ENCODE measurements around the gene BRMS1L. TPM values are rescaled to one million over a fixed set of nuclear protein-coding genes. Genes with fewer than 3 reads are reported as not detected.

BRMS1L gene
- total RNA-seq, 2 experiments from 2014 or later: 4.5 to 5.7 TPM

DNA sequence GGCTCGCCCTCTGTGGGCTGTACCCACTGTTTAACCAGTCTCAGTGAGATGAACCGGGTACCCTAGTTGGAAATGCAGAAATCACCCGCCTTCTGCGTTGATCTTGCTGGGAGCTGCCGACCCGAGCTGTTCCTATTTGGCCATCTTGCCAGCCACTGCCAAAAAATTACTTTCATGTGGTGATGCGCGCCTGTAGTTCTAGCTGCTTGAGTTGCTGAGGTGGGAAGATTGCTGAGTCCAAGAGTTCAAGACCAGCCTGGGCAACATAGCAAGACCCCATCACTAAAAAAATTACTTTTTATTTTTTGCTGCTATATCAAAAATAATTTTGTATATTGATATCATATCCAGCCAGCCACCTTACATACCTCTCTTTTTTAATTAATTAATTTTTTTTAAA is 18.4 kb downstream of the BRMS1L start:
- CTCF ChIA-PET (ENCODE audit: unreplicated experiment): no interaction called here
- intact Hi-C loops (cut with micrococcal nuclease; ENCODE audit: unreplicated experiment): no loop called here
- BruUV-seq (replicated peaks): no TSS peak
- TF ChIP-seq, protein P1, sequence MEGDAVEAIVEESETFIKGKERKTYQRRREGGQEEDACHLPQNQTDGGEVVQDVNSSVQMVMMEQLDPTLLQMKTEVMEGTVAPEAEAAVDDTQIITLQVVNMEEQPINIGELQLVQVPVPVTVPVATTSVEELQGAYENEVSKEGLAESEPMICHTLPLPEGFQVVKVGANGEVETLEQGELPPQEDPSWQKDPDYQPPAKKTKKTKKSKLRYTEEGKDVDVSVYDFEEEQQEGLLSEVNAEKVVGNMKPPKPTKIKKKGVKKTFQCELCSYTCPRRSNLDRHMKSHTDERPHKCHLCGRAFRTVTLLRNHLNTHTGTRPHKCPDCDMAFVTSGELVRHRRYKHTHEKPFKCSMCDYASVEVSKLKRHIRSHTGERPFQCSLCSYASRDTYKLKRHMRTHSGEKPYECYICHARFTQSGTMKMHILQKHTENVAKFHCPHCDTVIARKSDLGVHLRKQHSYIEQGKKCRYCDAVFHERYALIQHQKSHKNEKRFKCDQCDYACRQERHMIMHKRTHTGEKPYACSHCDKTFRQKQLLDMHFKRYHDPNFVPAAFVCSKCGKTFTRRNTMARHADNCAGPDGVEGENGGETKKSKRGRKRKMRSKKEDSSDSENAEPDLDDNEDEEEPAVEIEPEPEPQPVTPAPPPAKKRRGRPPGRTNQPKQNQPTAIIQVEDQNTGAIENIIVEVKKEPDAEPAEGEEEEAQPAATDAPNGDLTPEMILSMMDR (conservative IDR thresholded peaks at IDR 0.05; ENCODE audit: low read length): no peak
- TF ChIP-seq EZH2phosphoT487 (IDR thresholded peaks at IDR 0.05; ENCODE audit: borderline replicate concordance, low read depth, low read length): no peak
- no peak overlapping the region for H3K27ac ChIP-seq (ENCODE audit: low read depth, low read length, poor library complexity, severe bottlenecking)
- H3K79me2 ChIP-seq (ENCODE audit: insufficient read depth, low read depth, low read length): no peaks in the 10 kb centered on the region
- no peak for DNase-seq (ENCODE audit: low spot score)
- peaks cover 63% of the 10 kb centered on the region for H3K36me3 ChIP-seq (ENCODE audit: insufficient read depth, low read length)
- POLR2A ChIA-PET: no interaction called here
- H3K9me2 ChIP-seq (ENCODE audit: insufficient read depth, low read length): no peaks in the 10 kb centered on the region
- no peak overlapping the region for H2AFZ ChIP-seq (ENCODE audit: low read length)
- H3K9me3 ChIP-seq (ENCODE audit: low read length): no peaks in the 10 kb centered on the region
- no peaks in the 10 kb centered on the region for H4K20me1 ChIP-seq (ENCODE audit: insufficient read depth, low read length)
- peaks cover 18% of the 10 kb centered on the region for H3K4me1 ChIP-seq (ENCODE audit: insufficient read depth, low read length, poor library complexity, severe bottlenecking)
- no peak overlapping the region for H3K4me3 ChIP-seq (ENCODE audit: low read depth, low read length, poor library complexity, severe bottlenecking)
- H3K4me2 ChIP-seq (ENCODE audit: low read length): no peak overlapping the region

DNA sequence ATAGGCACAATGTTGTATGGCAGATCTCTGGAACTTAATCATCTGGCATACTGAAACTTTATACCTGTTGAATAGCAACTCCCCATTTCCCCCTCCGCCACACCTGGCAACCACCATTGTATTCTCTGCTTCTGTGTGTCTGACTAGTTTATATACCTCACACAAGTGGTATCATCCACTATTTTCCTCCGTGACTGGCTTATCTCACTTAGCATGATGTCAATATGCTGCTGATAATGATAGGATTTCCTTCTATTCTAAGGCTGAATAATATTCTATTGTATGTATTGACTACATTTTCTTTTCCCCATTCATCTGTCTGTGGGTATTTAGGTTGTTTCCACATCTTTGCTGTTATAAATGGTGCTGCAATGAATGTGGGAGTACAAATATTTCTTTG is 21.5 kb downstream of the BRMS1L start:
- BruUV-seq (replicated peaks): no TSS peak
- Histone ChIP-seq H3K4me3 (ENCODE audit: low read depth, low read length, poor library complexity, severe bottlenecking) (no peak overlapping the region), H3K36me3 (ENCODE audit: insufficient read depth, low read length) (peaks cover 63% of the 10 kb centered on the region), H3K4me2 (ENCODE audit: low read length) (peak overlapping the region; percentile 43), H3K79me2 (ENCODE audit: insufficient read depth, low read depth, low read length) (no peaks in the 10 kb centered on the region), H3K27ac (ENCODE audit: low read depth, low read length, poor library complexity, severe bottlenecking) (peak overlapping the region; percentile 20), H3K4me1 (ENCODE audit: insufficient read depth, low read length, poor library complexity, severe bottlenecking) (peaks cover 18% of the 10 kb centered on the region), H4K20me1 (ENCODE audit: insufficient read depth, low read length) (no peaks in the 10 kb centered on the region), H3K9me3 (ENCODE audit: low read length) (peaks cover 15% of the 10 kb centered on the region; the same call in 1 of the 2 replicates), H3K9me2 (ENCODE audit: insufficient read depth, low read length) (no peaks in the 10 kb centered on the region), H2AFZ (ENCODE audit: low read length) (no peak overlapping the region)
- no peak for DNase-seq (ENCODE audit: low spot score)
- ChIA-PET POLR2A (interaction anchor here (0.9 kb wide), 1 partner anchor 12 kb away, joined by 4 read pairs; no protein-coding TSS in a partner anchor), CTCF (ENCODE audit: unreplicated experiment) (no interaction called here)
- TF ChIP-seq, protein P1 (conservative IDR thresholded peaks at IDR 0.05; ENCODE audit: low read length): no peak
- no peak for TF ChIP-seq EZH2phosphoT487 (IDR thresholded peaks at IDR 0.05; ENCODE audit: borderline replicate concordance, low read depth, low read length)
- intact Hi-C loops (cut with micrococcal nuclease; ENCODE audit: unreplicated experiment): no loop called here

DNA sequence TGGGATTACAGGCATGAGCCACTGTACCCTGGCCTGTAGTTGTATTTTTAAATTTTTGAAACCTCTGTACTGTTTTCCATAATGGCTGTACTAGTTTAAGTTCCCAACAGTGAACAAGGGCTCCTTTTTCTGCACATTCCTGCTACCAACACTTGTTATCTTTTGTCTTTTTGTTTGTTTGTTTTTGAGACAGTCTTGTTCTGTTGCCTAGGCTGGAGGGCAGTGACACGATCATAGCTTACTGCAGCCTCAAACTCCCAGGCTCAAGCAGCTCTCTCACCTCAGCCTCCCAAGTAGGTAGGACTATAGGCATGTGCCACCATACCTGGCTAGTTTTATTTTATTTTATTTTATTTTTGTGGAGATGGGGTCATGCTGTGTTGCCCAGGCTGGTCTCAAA is 23.0 kb downstream of the BRMS1L start:
- POLR2A ChIA-PET: no interaction called here
- no TSS peak for BruUV-seq (replicated peaks)

More for the DNA sequence above, 23.0 kb downstream of the BRMS1L start:
- H3K9me2 ChIP-seq (ENCODE audit: insufficient read depth, low read length): no peaks in the 10 kb centered on the region
- H3K27ac ChIP-seq (ENCODE audit: low read depth, low read length, poor library complexity, severe bottlenecking): no peak overlapping the region
- no peak overlapping the region for H3K4me2 ChIP-seq (ENCODE audit: low read length)
- H3K79me2 ChIP-seq (ENCODE audit: insufficient read depth, low read depth, low read length): no peaks in the 10 kb centered on the region; the same call in 1 of the 2 replicates
- CTCF ChIA-PET (ENCODE audit: unreplicated experiment): no interaction called here
- H3K9me3 ChIP-seq (ENCODE audit: low read length): peaks cover 15% of the 10 kb centered on the region; the same call in 1 of the 2 replicates
- peaks cover 48% of the 10 kb centered on the region for H3K36me3 ChIP-seq (ENCODE audit: insufficient read depth, low read length)
- no peak overlapping the region for H3K4me3 ChIP-seq (ENCODE audit: low read depth, low read length, poor library complexity, severe bottlenecking)
- no peaks in the 10 kb centered on the region for H4K20me1 ChIP-seq (ENCODE audit: insufficient read depth, low read length)
- no peak overlapping the region for H2AFZ ChIP-seq (ENCODE audit: low read length)
- intact Hi-C loops (cut with micrococcal nuclease; ENCODE audit: unreplicated experiment): no loop called here
- H3K4me1 ChIP-seq (ENCODE audit: insufficient read depth, low read length, poor library complexity, severe bottlenecking): peaks cover 26% of the 10 kb centered on the region
- TF ChIP-seq, protein P1 (conservative IDR thresholded peaks at IDR 0.05; ENCODE audit: low read length): no peak
- TF ChIP-seq EZH2phosphoT487 (IDR thresholded peaks at IDR 0.05; ENCODE audit: borderline replicate concordance, low read depth, low read length): no peak
- no peak for DNase-seq (ENCODE audit: low spot score)

Data from OCI-LY7 (cell line).